GM19324 (cell line): ENCODE results near the gene TOM1L2.

ENCODE experiments used
- ATAC-seq: cut with Tn5 transposase; IDR thresholded peaks from one replicate; pipeline ENCODE4 v1.9.1; 2021; ENCODE audit warnings: mild to moderate bottlenecking, moderate library complexity; ENCODE audit not compliant: unreplicated experiment, low FRiP score

The TOM1L2 gene

DNA sequence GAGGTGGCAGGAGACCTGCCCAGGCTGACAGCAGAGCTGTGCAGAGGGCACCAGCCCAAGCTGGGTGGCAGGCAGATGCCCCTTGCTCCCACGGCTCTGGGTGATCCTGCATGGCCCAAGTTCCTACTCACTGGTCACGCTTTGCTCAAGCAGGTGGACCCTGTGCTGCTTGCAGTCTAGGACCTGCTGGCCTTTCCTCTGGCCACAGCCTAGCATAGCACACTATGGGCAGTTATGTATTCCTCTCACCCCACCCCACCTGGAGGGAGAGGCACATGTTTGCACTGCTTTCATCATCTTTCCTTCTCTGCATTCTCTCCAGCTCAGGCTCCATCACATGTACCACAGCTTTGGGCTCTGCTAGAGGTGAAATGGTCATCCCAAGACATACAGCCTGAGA lies 115.8 kb downstream of the TOM1L2 start:
- no peak for ATAC-seq

- ATAC-seq, result no peak
These were observed 116.2 kb downstream of the TOM1L2 start for GRCh38 chr17:17855976-17856375.

DNA sequence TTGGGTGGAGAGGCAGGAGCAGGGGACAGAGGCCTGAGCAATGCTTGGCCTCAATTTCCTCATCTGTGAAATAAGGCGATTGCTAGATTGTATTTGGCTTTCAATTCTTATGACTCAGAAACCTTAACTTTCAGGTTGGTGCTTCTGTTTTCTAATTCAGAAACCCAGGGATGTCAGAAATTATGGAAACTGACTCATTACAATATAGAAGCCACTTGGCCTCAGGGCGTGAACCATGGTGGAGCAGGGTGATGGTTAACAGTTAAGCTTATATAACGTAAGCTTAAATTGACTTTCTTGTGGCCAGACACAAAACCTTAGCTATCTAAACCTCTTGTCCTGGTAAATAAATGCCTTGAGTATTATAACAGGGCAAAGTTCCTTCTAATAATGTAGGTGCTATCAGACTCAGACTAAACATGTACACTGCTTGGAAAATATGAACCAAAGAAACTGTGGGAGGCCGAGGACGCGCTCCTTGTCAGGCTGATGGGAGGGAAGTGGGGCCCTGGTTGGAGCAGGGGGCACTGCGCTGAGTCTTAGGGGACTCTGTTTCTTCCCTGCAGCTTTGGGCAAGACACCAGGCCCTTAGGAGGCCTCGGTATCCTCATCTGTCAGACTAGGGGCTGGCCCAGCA lies 118.3 kb downstream of the TOM1L2 start:
- no peak for ATAC-seq

GRCh38 chr17:17852930-17853329 lies 119.3 kb downstream of the TOM1L2 start:
- no peak for ATAC-seq

DNA sequence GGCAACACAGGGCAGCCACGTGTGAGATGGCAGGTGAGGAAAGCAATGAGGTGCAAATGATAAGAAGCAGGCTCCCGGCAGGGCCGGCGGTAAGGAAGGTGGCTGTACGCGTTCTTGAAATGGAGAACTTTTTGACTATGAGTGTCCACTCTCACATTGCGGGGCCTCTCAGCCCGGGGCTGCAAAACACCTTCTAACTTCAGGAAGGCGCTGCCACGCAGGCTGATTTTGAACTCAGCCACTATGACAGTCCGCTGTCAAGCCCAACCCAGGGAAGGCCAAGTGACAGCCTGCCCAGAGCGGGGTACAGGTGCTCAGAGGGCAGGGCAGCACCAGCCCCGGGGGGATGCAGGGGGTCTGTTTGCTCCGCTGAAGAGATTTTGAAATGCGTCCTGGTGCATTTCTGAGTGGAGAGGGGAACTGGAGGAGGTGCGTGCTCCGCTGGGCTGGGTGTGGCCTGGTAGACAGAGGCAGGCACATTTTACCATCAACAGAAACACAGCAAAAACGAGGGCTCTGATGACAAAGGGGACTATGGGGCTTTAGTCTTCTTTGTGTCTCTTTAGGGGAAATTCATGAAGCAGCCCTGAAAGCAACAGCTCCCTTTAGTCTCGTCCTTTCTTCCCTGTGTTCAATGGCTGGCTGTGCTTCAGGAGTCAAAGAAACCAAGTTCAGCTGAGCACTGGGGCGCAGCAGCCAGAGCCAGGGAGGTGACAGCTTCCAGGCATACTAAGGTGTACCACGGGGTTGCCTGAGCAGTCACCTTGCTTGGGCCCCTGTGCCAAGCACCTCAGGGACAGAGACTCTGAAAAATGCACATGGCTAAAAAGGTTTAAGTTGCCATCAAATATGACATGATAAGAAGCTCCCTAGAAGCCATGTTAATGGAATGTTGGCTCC lies 120.8 kb downstream of the TOM1L2 start:
- ATAC-seq, result no peak

DNA sequence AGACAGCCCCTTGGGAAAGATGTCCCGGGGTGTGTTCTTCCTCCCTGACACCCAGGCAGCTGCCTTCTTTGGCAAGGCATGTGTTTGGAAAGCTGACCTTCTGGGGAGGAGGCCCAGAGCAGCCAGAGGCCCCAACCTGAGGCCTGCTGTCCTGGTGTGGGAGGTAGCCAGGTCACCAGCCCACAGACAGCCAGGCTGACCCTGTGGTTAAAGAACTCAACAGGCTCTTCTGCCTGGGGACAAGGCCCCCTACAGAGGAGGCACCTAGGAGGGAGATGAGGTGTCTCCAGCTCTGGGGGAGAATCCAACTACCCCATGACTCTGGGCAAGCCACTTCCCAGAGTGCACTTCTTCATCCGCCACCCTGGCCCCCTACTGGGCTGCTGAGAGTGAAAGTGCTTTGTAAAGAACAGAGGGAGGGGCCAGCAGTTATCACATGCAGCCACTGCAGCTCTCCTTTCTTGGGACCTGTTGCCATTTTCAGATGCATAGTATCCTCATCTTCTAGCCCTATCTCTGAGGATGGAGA lies 122.3 kb downstream of the TOM1L2 start:
- no peak for ATAC-seq

- ATAC-seq, result no peak
These were observed 122.9 kb downstream of the TOM1L2 start for GRCh38 chr17:17849147-17849820.

DNA sequence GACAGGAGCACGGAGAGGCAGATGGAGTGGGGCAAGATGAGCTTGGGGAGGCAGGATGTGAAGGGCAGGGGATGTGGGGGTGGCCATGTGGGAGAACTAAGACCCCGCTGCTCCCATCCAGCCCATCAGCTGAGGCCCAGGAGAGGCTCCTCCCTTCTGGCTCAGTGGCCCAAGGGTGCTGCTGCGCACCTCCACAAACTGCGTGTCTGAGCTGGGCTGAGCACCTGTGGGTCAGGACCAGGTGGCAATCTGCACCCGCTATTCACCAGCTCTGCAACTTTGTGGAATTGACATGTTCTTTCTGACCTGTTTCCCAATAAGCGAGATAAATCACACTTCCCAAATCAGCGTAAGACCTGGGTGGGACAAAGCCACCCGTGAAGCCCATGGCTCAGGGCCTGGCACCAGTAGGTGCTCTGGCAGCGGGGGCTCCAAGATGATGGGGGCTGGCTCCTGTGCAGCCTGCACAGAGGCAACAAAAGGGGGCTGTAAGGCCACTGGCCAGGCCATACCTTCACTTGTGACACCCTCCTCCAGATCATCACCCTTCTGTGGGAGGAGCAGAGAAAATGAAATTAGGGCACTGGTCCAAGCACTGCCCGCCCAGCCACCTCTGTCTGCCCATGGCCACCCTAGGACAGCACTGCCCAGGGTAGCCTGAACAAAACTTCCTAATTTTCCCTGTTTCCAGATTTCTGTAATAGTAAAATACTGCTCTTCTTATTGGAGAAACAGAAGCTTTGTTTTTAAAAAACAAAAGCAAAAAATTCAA lies 123.7 kb downstream of the TOM1L2 start:
- ATAC-seq, result no peak

DNA sequence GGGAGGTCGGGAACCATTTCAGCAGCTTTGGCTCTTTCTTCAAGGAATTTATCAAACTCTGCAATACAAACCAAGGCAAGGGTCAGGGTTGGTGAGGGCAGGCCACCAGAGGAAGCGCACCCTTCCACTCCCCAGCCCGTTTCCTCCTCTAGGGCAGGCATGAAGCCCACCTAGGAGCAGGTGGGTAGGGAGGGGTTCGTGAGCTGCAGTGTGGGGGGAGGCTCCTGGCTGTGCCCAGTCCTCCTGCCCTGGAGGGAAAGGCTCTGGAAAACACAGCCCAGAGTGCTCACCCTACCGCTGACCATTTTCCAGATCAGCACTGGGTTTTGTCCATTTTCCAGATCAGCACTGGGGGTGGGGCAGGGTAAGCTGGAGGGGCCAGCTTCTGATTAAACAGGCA lies 124.5 kb downstream of the TOM1L2 start:
- no peak for ATAC-seq

DNA sequence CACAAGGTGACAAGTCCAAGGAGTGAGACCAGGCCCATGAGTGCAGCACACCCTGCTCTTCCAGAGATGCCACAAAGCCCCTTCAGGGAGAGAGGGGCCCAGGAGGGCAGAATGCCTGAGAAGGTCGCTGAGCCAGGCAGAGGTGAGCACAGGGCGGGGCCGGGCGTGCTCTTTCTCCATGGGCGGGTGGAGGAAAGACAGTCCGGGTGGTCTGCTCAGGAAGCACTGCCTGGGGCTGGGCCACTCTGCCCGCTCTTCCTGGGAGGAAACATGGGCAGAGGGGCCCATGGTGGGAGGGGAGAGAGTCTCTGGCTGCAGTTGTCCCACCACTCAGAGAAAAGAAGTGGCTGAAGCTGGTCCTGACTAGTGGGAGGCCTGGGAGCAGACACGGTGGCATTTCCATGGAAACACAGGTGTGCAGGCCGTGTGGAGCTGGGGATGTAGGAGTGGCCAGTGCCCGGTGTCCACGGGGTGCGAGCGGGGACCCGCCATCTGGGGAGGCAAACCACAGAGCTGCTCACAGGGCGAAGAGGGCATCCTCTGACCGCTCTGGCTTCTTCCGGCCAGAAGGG lies 125.0 kb downstream of the TOM1L2 start:
- ATAC-seq, result no peak

- ATAC-seq, result no peak
These were observed 125.6 kb downstream of the TOM1L2 start for GRCh38 chr17:17846645-17847044.

DNA sequence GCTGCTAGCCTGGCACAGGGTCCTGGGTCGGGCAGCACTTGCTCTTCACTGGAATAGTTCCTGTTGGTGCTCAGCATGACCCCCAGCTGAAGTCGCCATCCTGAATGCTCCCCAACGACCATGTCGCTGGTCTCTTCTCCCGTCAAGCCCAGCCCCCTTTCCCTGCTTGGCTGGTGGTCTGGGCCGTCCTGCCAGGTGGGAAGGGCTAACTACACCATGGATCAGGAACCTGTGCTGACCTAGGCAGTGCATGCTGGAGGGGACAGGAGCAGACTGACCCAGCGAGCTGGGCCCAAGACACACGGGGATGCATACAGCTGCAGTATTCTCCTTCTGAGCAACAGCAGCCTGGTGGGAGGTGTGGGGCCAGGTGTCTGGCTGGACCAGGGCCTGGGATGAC lies 126.2 kb downstream of the TOM1L2 start:
- ATAC-seq, result no peak

DNA sequence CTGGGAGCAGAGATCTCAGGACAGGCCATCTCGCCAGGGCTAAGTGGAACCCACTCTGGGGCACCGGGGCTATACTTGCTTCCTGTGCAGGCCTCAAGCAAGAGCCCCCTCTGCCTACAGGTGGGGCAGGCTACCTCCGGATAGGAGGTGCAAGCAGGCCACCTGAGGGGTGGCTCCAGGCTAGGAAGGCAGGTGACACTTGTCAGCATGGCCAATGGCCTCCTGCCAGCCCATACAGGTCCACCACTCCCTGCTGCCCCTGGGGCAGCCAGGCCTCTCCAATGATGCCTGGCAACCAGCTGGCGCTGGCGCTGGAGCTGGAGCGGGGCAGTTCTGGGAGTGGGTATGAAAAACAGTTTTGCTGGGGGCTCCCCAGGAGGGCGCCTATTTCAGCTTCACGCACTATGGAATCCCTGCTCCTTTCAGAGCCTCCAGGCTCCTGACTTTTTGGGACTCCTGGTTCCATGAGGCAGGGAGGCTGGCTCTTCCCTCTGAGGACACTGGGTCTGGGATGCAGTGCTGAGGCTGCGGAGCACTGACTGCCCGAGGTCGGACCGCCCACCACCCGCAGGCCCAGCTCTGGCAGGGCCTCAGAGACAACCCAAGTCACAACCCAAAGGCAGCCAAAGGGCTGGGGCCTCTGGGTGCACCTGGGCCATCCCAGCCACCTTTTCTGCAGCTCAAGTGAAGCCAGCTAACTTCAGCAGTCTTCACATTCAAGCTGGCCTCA lies 127.0 kb downstream of the TOM1L2 start:
- ATAC-seq, result no peak

GRCh38 chr17:17844500-17844899 lies 127.7 kb downstream of the TOM1L2 start:
- ATAC-seq, result no peak

- no peak for ATAC-seq
These were observed 128.1 kb downstream of the TOM1L2 start for GRCh38 chr17:17844079-17844478.

- ATAC-seq, result no peak
These were observed 129.1 kb downstream of the TOM1L2 start for GRCh38 chr17:17843096-17843495.

- no peak for ATAC-seq
These were observed 129.9 kb downstream of the TOM1L2 start for GRCh38 chr17:17842111-17842876.

GRCh38 chr17:17841601-17842025 lies 130.6 kb downstream of the TOM1L2 start:
- ATAC-seq, result no peak
